ENCODE data around the gene POLR2A. TPM values are rescaled to one million over a fixed set of nuclear protein-coding genes. Genes with fewer than 3 reads are reported as not detected.

Gene POLR2A
- total and polyA plus RNA-seq, 2 of the 13 experiments (the other 11 are each of a cell fraction or from before 2014, with no cell fraction given) = 17.8 to 18.3 TPM

DNA sequence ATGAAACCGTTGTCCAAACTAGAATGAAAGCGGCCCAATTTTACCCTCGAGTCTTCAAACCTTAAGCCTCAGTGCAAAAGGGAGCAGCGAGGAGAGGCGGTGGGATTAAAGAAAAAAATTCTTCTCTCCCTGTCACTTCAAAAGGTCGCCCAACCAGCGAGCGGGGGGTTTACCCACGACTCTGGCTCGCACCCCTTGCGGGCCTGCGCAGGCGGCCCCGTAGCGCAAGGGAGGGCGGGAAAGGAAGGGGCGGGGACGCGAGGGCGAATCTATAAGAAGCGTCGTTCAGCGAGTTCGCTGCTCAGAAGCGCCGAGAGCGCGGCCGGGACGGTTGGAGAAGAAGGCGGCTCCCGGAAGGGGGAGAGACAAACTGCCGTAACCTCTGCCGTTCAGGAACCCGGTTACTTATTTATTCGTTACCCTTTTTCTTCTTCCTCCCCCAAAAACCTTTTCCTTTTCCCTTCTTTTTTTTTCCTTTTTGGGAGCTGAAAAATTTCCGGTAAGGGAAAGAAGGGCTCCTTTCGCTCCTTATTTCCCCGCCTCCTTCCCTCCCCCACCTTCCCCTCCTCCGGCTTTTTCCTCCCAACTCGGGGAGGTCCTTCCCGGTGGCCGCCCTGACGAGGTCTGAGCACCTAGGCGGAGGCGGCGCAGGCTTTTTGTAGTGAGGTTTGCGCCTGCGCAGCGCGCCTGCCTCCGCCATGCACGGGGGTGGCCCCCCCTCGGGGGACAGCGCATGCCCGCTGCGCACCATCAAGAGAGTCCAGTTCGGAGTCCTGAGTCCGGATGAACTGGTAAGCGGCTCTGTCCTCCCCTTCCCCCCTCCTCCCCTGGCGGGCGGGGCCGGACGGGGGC, at the start of gene POLR2A (continued):
- peak; percentile 79; the same call in 1 of the 2 replicates for TF ChIP-seq ZNF546 (CRISPR knock-in tag; conservative IDR thresholded peaks at IDR 0.05)
- TF ChIP-seq, protein P1, sequence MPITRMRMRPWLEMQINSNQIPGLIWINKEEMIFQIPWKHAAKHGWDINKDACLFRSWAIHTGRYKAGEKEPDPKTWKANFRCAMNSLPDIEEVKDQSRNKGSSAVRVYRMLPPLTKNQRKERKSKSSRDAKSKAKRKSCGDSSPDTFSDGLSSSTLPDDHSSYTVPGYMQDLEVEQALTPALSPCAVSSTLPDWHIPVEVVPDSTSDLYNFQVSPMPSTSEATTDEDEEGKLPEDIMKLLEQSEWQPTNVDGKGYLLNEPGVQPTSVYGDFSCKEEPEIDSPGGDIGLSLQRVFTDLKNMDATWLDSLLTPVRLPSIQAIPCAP (CRISPR knock-in tag; IDR thresholded peaks at IDR 0.05; ENCODE audit: low read depth) = no peak; the same call in 1 of the 2 replicates
- TF ChIP-seq ZNF879 (CRISPR knock-in tag; IDR thresholded peaks at IDR 0.05) = 0 out of 2 replicates have a peak, but pooled peaks have one; percentile 45
- peak; percentile 54 for TF ChIP-seq ZNF350 (CRISPR knock-in tag; IDR thresholded peaks at IDR 0.05; ENCODE audit: borderline replicate concordance, low read depth)
- TF ChIP-seq ZNF614 (CRISPR knock-in tag; IDR thresholded peaks at IDR 0.05; ENCODE audit: borderline replicate concordance) = peak; percentile 43; the same call in 1 of the 2 replicates
- TF ChIP-seq STAG1 (CRISPR knock-in tag; IDR thresholded peaks at IDR 0.05) = no peak
- TF ChIP-seq EED (CRISPR knock-in tag; IDR thresholded peaks at IDR 0.05) = no peak
- TF ChIP-seq, protein P2, sequence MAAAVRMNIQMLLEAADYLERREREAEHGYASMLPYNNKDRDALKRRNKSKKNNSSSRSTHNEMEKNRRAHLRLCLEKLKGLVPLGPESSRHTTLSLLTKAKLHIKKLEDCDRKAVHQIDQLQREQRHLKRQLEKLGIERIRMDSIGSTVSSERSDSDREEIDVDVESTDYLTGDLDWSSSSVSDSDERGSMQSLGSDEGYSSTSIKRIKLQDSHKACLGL (CRISPR knock-in tag; IDR thresholded peaks at IDR 0.05) = no peak
- TF ChIP-seq ZNF337 (CRISPR knock-in tag; IDR thresholded peaks at IDR 0.05; ENCODE audit: borderline replicate concordance, low read depth) = no peak
- TF ChIP-seq CBFB (CRISPR knock-in tag; IDR thresholded peaks at IDR 0.05) = peak; percentile 22; the same call in 1 of the 2 replicates
- 0 out of 2 replicates have a peak, but pooled peaks have one; percentile 47 for TF ChIP-seq ZNF230 (CRISPR knock-in tag; IDR thresholded peaks at IDR 0.05)
- no peak for TF ChIP-seq ZNF883 (CRISPR knock-in tag; IDR thresholded peaks at IDR 0.05; ENCODE audit: not compliant biosample characterization)
- TF ChIP-seq, protein P3, sequence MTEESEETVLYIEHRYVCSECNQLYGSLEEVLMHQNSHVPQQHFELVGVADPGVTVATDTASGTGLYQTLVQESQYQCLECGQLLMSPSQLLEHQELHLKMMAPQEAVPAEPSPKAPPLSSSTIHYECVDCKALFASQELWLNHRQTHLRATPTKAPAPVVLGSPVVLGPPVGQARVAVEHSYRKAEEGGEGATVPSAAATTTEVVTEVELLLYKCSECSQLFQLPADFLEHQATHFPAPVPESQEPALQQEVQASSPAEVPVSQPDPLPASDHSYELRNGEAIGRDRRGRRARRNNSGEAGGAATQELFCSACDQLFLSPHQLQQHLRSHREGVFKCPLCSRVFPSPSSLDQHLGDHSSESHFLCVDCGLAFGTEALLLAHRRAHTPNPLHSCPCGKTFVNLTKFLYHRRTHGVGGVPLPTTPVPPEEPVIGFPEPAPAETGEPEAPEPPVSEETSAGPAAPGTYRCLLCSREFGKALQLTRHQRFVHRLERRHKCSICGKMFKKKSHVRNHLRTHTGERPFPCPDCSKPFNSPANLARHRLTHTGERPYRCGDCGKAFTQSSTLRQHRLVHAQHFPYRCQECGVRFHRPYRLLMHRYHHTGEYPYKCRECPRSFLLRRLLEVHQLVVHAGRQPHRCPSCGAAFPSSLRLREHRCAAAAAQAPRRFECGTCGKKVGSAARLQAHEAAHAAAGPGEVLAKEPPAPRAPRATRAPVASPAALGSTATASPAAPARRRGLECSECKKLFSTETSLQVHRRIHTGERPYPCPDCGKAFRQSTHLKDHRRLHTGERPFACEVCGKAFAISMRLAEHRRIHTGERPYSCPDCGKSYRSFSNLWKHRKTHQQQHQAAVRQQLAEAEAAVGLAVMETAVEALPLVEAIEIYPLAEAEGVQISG (CRISPR knock-in tag; IDR thresholded peaks at IDR 0.05) = peak; percentile 82
- TF ChIP-seq ZNF17 (CRISPR knock-in tag; IDR thresholded peaks at IDR 0.05) = no peak
- TF ChIP-seq, protein P4, sequence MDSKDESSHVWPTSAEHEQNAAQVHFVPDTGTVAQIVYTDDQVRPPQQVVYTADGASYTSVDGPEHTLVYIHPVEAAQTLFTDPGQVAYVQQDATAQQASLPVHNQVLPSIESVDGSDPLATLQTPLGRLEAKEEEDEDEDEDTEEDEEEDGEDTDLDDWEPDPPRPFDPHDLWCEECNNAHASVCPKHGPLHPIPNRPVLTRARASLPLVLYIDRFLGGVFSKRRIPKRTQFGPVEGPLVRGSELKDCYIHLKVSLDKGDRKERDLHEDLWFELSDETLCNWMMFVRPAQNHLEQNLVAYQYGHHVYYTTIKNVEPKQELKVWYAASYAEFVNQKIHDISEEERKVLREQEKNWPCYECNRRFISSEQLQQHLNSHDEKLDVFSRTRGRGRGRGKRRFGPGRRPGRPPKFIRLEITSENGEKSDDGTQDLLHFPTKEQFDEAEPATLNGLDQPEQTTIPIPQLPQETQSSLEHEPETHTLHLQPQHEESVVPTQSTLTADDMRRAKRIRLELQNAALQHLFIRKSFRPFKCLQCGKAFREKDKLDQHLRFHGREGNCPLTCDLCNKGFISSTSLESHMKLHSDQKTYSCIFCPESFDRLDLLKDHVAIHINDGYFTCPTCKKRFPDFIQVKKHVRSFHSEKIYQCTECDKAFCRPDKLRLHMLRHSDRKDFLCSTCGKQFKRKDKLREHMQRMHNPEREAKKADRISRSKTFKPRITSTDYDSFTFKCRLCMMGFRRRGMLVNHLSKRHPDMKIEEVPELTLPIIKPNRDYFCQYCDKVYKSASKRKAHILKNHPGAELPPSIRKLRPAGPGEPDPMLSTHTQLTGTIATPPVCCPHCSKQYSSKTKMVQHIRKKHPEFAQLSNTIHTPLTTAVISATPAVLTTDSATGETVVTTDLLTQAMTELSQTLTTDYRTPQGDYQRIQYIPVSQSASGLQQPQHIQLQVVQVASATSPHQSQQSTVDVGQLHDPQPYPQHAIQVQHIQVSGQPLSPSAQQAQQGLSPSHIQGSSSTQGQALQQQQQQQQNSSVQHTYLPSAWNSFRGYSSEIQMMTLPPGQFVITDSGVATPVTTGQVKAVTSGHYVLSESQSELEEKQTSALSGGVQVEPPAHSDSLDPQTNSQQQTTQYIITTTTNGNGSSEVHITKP (CRISPR knock-in tag; IDR thresholded peaks at IDR 0.05; ENCODE audit: low read depth) = peak; percentile 99
- TF ChIP-seq KDM6A (CRISPR knock-in tag; IDR thresholded peaks at IDR 0.05; ENCODE audit: low read depth) = peak; percentile 29; the same call in 1 of the 2 replicates
- TF ChIP-seq, protein P5, sequence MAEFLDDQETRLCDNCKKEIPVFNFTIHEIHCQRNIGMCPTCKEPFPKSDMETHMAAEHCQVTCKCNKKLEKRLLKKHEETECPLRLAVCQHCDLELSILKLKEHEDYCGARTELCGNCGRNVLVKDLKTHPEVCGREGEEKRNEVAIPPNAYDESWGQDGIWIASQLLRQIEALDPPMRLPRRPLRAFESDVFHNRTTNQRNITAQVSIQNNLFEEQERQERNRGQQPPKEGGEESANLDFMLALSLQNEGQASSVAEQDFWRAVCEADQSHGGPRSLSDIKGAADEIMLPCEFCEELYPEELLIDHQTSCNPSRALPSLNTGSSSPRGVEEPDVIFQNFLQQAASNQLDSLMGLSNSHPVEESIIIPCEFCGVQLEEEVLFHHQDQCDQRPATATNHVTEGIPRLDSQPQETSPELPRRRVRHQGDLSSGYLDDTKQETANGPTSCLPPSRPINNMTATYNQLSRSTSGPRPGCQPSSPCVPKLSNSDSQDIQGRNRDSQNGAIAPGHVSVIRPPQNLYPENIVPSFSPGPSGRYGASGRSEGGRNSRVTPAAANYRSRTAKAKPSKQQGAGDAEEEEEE (CRISPR knock-in tag; IDR thresholded peaks at IDR 0.05; ENCODE audit: borderline replicate concordance) = no peak

All from HepG2 (cell line).